Mesenteric fat pad (tissue), 1 donor: ENCODE measurements around the gene SNORC. TPM values are rescaled to one million over a fixed set of nuclear protein-coding genes. Genes with fewer than 3 reads are reported as not detected.
"Not testable (repeated sequence)": the region's sequence is repeated elsewhere in the genome, so short reads cannot be mapped to it uniquely, and the experiment has no call there.

Experiments used
- DNase-seq: peaks from one replicate; pipeline ENCODE4 v3.0.0-alpha.2; 2020; ENCODE audit warnings: low spot score
- long read RNA-seq: library from polyadenylated mRNA; unstranded; transcript quantifications from one replicate; pipeline ENCODE4 v2.0.0, GENCODE V29; 2020
- total RNA-seq: library from RNA; stranded (reverse); fragmentation: NEBNext Ultra II Directional; extraction: Animal tissue kit (Norgen Biotek cat#: 25700); gene quantifications from one replicate; pipeline ENCODE4 v1.2.1, GENCODE V29; 2021
- donor health status: DM: yes; HTN: yes; CAD: no.

The SNORC gene
- 0.64 TPM for total RNA-seq
- long read RNA-seq, partial matches to known transcripts, result 0 of 3 reads
- long read RNA-seq, other reads (novel, unspliced or antisense), result 3 of 3 reads

- DNase-seq, result no peak
These were observed at the start of gene SNORC for GRCh38 chr2:232870018-232870765. TSS of gene SNORC (plus strand) at chr2:232870264. CDS start at chr2:232870342, 78 bp downstream.

GRCh38 chr2:232829988-232830387 is 40.1 kb upstream of the SNORC start:
- DNase-seq, result no peak

GRCh38 chr2:232831496-232831895 is 38.6 kb upstream of the SNORC start:
- DNase-seq, result no peak

DNA sequence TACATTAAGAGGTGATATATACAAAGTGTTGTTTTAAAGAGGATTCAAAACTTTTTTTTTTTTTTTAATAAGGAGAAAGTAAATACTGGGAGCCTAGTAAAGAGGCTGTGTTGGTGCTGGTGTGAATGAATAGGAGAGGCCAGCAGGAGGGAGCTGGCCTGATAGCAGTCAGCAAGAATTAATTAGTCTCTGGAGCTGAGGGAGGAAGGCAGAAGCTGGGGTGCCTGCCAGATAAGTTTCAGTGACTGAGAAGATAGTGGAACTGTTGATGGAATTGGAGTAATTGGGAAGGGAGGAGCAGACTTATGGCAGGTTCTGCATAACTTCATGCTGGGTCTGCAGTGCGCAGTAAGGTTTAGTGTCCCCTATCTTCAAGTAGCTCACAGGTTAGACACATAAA is 36.2 kb upstream of the SNORC start:
- no peak for DNase-seq

DNA sequence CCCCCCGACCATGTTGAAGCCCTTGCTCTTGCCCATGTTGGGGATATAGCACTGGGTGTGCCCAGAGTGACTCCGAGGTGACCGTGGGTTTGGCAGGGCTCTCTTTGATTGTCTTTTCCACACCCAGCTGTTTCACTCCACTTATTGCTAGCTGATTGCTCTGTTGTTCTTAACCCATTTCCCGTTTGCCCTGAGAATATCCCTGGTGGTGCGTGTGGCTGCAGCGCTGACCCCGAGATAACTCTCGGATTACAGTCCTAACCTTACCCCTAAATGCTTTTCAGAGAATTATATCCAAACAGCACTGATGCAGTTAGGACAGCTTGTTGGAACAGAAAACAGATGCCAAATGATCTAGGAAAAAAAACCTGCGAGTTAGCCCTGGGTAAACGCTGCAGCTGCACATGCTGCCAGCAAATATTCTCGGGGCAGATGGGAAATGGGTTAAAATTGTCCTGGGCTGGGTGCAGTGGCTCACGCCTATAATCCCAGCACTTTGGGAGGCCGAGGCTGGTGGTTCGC is 34.3 kb upstream of the SNORC start:
- no peak for DNase-seq

DNA sequence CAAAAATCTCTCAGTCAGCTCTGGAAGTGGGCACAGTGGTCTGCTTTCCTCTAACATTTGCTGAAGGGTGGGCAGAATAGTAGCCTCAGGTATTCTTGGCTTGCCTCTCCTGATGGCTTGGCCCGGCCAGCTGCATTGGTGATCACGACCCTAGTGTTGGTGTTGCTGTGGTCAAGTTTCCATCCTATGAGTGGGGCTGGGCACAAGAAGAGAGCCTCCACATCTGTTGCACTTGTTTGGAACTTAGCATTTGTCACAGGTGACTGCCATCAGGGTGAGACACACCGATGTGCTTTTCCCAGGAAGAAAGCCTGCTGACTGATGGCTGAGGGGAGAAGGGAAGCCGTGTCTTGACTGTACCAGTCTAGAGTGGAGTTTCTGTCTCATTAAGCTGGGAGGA is 33.1 kb upstream of the SNORC start:
- no peak for DNase-seq

GRCh38 chr2:232838406-232838874 is 31.6 kb upstream of the SNORC start:
- DNase-seq, result no peak

DNA sequence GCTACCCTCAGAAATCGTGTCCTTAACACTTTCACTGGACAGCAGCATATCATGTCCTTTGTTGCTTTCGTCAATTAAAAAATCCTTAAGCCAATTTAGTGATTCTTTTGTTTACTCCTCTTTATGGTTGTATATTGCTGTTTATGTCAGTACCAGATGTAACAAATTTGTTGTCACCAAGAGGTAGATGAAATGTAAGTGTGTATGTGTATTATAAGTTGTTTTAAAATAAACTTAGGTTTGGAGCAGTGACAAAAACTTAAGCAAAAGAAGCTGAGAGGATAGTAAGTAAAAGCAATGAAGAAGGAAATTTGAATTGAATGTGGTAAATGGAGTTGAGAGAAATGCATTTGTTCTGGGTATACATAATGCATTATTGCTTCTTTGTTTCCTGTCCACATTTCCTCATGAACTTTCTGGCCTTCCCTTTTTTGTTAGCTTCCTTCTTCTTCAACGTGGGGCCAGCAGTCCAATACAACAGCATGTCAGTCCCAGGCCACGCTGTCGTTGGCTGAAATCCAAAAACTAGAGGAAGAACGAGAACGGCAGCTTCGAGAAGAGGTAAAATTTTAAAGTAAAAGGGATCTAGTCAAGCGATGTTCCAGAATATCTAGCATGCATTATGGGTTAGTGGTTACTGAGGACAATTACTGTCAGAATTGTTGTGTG is 30.5 kb upstream of the SNORC start:
- DNase-seq, result no peak

GRCh38 chr2:232842689-232843088 is 27.4 kb upstream of the SNORC start:
- no peak for DNase-seq

DNA sequence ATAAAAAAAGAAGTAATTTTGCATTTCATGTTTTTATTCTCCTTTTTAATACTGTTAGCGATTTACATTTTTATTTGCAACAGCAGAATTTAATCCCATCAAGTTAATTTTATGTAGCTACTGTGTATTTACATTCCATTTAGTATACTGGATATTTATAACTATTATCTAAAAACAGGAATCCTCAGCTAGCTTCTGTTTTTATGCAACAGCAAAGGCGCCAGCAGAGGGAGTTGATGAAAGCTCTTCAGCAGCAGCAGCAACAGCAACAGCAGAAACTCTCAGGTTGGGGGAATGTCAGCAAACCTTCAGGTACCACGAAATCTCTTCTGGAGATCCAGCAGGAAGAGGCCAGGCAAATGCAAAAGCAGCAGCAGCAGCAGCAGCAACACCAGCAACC is 26.2 kb upstream of the SNORC start:
- DNase-seq, result no peak

GRCh38 chr2:232846055-232846454 is 24.0 kb upstream of the SNORC start:
- DNase-seq, result no peak

DNA sequence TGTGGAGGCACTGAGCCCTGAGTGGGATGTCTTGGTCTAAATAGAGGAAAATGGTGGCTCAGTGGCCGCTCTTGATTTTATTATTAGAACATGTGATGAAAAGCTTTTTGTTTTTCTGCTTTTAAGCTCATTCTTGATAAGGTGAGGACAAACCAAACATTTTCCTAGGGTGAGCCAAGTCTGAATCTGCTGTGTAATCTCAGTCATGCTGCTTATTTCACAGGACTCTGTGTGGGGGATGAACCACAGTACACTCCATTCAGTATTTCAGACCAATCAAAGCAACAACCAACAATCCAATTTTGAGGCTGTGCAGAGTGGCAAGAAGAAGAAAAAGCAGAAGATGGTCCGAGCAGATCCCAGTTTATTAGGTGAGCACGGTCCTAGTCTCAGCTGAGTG is 20.0 kb upstream of the SNORC start:
- no peak for DNase-seq

GRCh38 chr2:232852081-232852480 is 18.0 kb upstream of the SNORC start:
- DNase-seq, result not testable (repeated sequence)

DNA sequence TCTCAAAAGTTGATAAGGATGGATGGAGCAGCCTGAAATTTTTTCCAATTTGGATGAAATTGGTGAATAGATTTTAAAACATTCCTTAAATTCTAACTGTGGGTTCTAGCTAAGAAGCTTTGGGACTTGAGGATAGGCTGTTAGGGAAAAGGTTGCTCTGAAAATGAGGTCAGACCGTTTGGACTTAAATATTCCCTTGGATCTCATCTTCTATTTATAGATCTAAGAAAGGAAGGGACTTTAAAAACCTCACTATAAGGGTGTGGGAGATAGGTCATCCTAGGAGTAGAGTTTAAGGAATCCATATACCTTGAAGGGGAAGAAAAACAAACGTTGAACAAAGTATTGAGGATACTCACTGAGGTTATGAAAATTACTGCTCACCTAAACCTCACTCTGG is 17.4 kb upstream of the SNORC start:
- no peak for DNase-seq

DNA sequence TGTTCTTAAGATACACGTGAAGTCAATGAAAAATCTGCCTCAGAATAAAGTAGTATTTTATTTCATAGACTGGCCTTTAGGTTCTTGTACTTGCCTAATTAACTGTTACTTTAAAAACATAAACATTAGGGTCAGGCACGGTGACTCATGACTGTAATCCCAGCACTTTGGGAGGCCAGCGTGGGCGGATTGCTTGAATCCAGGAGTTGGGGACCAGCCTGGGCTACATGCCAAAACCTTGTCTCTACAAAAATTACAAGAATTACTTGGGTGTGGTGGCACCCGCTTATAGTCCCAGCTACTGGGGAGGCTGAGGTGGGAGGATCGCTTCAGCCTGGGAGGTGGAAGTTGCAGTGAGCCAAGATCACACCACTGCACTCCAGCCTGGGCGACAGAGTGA is 16.0 kb upstream of the SNORC start:
- DNase-seq, result no peak

DNA sequence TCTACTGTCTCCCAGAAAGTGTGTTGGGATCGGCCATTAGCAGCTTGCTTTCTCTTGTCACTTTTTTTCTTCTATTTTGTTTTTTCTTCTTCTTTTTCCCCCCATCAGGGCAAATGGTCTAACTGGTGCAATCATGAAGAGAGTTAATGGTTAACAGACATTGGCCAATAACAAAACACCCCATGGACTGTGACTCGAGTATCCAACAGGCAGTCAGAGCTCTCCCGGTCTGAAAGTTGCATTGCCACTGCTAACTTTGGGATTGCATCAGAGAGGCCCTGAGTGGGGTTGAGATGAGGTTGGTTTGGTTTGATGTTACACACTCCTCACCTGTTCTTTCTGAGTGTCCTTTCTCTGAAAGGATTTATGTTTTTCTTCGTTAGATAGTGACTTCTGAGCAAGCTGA is 12.9 kb upstream of the SNORC start:
- DNase-seq, result no peak

DNA sequence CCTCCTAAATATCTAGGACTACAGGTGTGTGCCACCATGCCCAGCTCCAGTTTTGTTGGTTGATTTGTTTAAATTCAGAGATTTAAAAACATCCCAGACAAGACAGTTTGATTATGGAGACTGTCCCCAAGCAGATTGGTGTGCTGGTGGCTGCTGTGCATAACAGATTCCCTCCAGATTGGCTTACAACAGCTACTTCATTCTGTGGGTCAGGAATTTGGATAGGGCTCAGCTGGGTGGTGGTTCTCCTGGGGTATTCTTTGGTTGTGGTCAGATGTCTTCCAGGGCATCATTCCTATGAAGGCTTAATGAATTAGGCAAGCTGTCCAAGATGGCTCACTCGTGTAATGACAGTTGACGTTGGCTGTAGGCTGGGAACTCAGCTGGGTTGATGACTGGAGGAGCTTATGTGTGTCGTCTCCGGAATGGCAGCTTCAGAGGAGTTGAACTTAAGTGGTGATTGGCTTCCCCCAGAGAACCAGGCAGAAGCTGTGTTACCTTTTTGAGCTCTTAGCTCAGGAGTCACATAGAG is 10.6 kb upstream of the SNORC start:
- no peak for DNase-seq

GRCh38 chr2:232860593-232861241 is 9.3 kb upstream of the SNORC start:
- no peak for DNase-seq

DNA sequence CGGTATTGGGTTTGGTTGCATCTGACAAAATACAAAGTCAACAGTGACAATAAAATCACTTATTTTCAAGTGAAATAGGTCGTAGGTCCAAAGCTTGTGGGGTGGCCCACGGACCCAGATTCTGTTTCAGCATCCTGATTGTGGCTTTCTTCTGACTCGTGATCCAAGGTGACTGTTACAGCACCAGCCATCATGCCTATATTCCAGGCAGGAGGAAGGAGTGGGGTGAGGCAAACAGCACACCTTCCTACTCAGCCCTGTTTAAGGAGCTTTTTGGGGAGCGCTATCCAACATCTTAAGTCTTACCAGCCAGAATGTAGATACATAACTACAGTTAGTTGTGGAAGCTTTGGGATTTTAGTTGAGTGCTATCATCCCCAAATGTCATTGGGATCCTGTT is 8.7 kb upstream of the SNORC start:
- no peak for DNase-seq

- DNase-seq, result no peak
These were observed 6.1 kb upstream of the SNORC start for GRCh38 chr2:232863996-232864395.

DNA sequence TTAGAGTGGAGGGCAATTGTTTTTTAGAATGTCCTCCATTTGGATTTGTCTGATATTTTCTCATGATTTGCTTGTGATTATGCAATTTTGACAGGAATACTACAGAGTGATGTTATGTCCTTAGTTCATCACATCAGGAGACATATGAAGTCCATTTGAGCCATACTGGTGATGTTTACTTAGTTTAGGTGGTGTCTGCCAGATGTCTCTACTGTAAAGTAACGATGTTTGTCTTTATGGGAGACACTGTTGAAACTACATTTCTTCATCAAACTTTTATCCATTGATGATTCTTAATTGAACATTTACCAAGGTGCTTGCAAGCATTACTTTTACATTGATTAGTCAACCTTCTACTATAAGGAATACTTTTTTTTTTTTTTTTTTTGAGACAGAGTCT is 4.9 kb upstream of the SNORC start:
- DNase-seq, result no peak

DNA sequence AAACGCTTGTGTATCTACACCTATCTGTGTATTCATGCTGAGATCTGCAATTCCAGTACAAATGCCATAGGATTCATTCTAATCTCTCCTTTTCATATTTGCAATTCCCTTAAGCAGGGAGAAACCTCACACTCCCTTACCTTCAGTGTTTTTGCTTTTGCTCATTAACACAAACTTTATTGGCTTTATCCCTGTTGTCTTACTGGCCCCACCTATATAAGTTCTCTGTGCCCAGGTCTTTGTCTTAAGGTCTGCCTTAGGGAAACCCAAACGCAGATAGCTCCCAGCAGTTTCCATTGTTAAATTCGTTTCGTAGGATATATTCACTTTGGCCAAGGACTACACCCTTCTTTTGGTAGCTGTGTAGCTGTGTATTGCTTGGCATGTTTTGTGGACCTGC is 4.0 kb upstream of the SNORC start:
- DNase-seq, result no peak
